ENCODE measurements around the gene AP1S3. TPM values are rescaled to one million over a fixed set of nuclear protein-coding genes. Genes with fewer than 3 reads are reported as not detected.

Gene AP1S3
- total and polyA plus RNA-seq, 10 donors = 2.4 to 16.0 (median 10.5) TPM

DNA sequence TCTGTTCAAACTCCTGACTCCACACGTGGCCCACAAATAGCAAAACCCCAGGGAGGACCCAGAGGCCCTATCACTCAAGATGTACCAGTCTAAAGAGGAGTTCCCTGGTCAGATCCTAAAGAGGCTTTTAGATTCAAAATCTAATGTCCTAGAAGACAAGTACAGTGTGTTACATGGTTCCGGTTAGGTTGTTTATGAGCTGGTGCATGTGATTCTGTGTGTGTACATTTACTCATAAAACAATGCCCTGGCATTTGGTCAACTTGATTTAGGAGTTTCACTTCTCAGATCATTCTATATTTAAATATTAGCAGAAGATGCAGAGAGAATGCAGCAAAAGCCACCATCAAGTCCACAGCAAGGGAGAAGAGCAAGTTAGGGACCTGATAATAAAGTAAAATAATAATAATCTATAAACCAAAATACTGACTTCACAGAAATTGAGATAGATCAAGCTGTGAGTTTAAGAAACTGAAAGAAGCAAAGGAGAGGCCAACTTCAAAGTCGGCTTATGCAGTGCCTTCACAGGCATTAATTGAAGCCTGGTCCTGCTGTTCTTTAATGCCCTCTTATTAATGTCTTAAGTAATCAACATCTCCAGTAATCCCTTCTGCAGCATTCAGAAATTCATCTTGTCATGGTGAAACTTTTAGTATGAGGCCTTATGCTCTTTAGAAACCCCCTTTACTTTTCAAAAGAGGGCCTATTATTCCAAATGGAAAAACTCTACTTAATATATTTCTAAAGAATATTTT, 4.2 kb upstream of the AP1S3 start:
- 71 to 77% (median 74%) methylated on average over 3 of the region's 3 CpGs for WGBS, 5 donors

DNA sequence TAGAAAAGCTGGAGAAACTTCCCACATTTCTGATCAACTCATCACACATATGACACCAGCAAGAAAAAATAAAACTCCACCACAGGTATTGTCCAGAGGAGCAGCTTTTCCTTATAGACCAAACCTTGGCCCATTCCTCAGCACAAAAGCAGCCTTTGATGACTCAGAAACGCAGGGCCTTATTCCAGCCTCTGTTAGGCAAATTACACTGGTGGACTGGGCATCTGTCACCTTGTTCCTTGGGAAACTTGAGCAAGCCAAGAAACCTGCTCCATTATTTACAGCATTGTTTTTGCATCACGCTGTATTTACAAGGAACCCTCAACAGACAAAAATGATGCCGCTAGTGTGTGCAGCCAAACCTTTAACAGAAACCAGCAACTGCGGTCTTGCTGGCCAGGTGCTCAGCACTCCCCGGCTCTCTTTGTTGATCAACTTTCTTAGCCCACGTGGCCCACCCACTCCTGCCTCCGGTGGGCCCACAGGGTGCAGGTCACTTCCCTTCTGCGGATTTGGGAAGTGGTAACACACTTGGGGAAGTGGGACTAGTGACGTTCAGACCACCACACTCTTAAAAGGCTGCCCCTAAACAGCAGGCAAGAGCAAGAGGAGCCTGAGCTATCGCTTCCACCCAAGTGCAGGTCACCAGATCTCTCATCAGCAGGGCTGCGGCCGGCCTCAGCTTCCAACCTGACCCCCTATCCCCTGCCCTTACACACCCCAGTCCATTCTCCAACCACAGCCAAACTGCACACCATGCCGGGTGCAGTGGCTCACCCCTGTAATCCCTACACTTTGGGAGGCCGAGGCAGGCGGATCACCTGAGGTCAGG, 1.5 kb downstream of the AP1S3 start:
- Histone ChIP-seq H3K9me3 (no peaks in the 10 kb centered on the region), H3K4me3 (peak overlapping the region in 5 of 8 donors; percentile 60 to 94 (median 82)), H3K27ac (peak overlapping the region in 7 of 8 donors; percentile 60 to 90 (median 79)), H3K4me1 (peaks cover 4 to 42% (median 24%) of the 10 kb centered on the region in 6 donors), H3K27me3 (replicated peaks in 1 of 7) (no peaks in the 10 kb centered on the region), H3K36me3 (peaks cover 0 to 12% (median 0%) of the 10 kb centered on the region in 6 donors)
- peak; percentile 86 for DNase-seq
- intact Hi-C loops (cut with DNase I; ENCODE audit: low total_unique reads) = no loop called here
- peak in 2 of 3 donors; percentile 11 to 24 for TF ChIP-seq POLR2A (IDR thresholded peaks at IDR 0.05)
- peak; percentile 61 to 89 (median 85) for TF ChIP-seq POLR2AphosphoS5 (IDR thresholded peaks at IDR 0.05)
- TF ChIP-seq, protein P1, sequence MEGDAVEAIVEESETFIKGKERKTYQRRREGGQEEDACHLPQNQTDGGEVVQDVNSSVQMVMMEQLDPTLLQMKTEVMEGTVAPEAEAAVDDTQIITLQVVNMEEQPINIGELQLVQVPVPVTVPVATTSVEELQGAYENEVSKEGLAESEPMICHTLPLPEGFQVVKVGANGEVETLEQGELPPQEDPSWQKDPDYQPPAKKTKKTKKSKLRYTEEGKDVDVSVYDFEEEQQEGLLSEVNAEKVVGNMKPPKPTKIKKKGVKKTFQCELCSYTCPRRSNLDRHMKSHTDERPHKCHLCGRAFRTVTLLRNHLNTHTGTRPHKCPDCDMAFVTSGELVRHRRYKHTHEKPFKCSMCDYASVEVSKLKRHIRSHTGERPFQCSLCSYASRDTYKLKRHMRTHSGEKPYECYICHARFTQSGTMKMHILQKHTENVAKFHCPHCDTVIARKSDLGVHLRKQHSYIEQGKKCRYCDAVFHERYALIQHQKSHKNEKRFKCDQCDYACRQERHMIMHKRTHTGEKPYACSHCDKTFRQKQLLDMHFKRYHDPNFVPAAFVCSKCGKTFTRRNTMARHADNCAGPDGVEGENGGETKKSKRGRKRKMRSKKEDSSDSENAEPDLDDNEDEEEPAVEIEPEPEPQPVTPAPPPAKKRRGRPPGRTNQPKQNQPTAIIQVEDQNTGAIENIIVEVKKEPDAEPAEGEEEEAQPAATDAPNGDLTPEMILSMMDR (IDR thresholded peaks at IDR 0.05 in 8 of 11, conservative IDR thresholded peaks at IDR 0.05 in 3 of 11) = no peak
- whole genome bisulfite sequencing, 5 donors = 47 to 63% (median 50%) methylated on average over 15 of the region's 15 CpGs

More for the DNA sequence above, 4.2 kb upstream of the AP1S3 start:
- peaks cover 0 to 27% (median 12%) of the 10 kb centered on the region in 6 donors for H3K4me1 ChIP-seq
- no peak overlapping the region for H3K4me3 ChIP-seq
- no peaks in the 10 kb centered on the region for H3K9me3 ChIP-seq
- intact Hi-C loops (cut with DNase I; ENCODE audit: low total_unique reads) = no loop called here
- H3K27ac ChIP-seq = peak overlapping the region in 6 of 8 donors; percentile 17 to 79 (median 54)
- no peak for DNase-seq
- TF ChIP-seq POLR2A (IDR thresholded peaks at IDR 0.05) = no peak
- TF ChIP-seq, protein P1 (IDR thresholded peaks at IDR 0.05 in 8 of 11, conservative IDR thresholded peaks at IDR 0.05 in 3 of 11) = no peak
- TF ChIP-seq POLR2AphosphoS5 (IDR thresholded peaks at IDR 0.05) = peak in 1 of 3 donors; percentile 16
- H3K27me3 ChIP-seq (replicated peaks in 1 of 7) = no peaks in the 10 kb centered on the region
- peaks cover 0 to 2% (median 0%) of the 10 kb centered on the region in 6 donors for H3K36me3 ChIP-seq

DNA sequence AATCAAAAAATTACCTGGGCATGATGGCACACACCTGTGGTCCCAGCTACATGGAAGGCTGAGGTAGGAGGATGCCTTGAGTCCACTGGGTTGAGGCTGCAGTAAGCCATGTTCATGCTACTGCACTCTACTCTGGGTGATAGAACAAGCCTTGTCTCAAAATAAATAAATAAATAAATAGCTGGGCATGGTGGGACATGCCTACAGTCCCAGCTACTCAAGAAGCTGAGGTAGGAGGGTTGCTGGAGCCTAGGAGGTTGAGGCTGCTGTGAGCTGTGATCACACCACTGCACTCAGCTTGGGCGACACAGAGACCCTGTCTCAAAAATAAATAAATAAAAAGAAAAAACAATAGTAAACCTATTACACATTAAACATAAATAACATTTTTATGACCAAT, 3.0 kb downstream of the AP1S3 start:
- intact Hi-C loops (cut with DNase I; ENCODE audit: low total_unique reads) = no loop called here
- no peak overlapping the region for H3K4me3 ChIP-seq
- no peaks in the 10 kb centered on the region for H3K9me3 ChIP-seq
- H3K36me3 ChIP-seq = peaks cover 0 to 12% (median 0%) of the 10 kb centered on the region in 6 donors
- TF ChIP-seq POLR2AphosphoS5 (IDR thresholded peaks at IDR 0.05) (no peak), POLR2A (IDR thresholded peaks at IDR 0.05) (no peak)
- TF ChIP-seq, protein P1 (IDR thresholded peaks at IDR 0.05 in 8 of 11, conservative IDR thresholded peaks at IDR 0.05 in 3 of 11) = no peak
- 90 to 100% (median 100%) methylated on average over 1 of the region's 1 CpG for WGBS, 5 donors
- peaks cover 4 to 41% (median 24%) of the 10 kb centered on the region in 6 donors for H3K4me1 ChIP-seq
- no peak overlapping the region for H3K27ac ChIP-seq
- DNase-seq = no peak
- no peaks in the 10 kb centered on the region for H3K27me3 ChIP-seq (replicated peaks in 1 of 7)
